Uterus (tissue), 2 donors: ENCODE measurements around the gene RAPGEFL1.
"Not testable (repeated sequence)": the region's sequence is repeated elsewhere in the genome, so short reads cannot be mapped to it uniquely, and the experiment has no call there.

ENCODE experiments used
- CTCF ChIP-seq, 4 experiments: fragments of 200-600 bp in 2 of 4; fragments of 450-650 bp in 2 of 4; sonication (generic) in 2 of 4; IDR thresholded peaks; one replicate each; pipeline ENCODE4 v1.5.1; 2016 to 2019; ENCODE audit warnings: antibody characterized with exemption in 4 of 4, mild to moderate bottlenecking in 2 of 4, moderate library complexity in 1 of 4
- POLR2A ChIP-seq, 2 donors: fragments of 450-650 bp; IDR thresholded peaks; one replicate each; pipeline ENCODE4 v1.6.1; 2016; ENCODE audit warnings: antibody characterized with exemption in 2 of 2, mild to moderate bottlenecking in 1 of 2, moderate library complexity in 1 of 2

GRCh38 chr17:40197965-40198456, 20.7 kb downstream of the RAPGEFL1 start:
- not testable (repeated sequence) for TF ChIP-seq CTCF, POLR2A (IDR thresholded peaks at IDR 0.05)
